Stimulated activated CD8-positive, alpha-beta memory T cell treated with anti-CD3 and anti-CD28 coated beads, Interleukin-15, amount 100 ng/mL, for 1 hour (primary cell): ENCODE measurements around the gene CCDC201.

Source experiments
- DNase-seq: peaks from one replicate; pipeline ENCODE4 v3.0.0-alpha.2; 2020; ENCODE audit warnings: low read depth

The CCDC201 gene, protein sequence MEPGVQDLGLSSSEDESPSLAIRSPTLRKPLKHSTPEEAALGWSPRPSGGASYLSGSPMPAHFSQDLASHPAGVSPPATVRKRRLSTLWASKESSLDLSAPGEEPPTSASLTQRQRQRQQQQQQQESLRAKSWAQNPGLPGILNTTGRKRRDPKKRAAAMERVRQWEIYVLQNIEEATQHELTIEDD

DNA sequence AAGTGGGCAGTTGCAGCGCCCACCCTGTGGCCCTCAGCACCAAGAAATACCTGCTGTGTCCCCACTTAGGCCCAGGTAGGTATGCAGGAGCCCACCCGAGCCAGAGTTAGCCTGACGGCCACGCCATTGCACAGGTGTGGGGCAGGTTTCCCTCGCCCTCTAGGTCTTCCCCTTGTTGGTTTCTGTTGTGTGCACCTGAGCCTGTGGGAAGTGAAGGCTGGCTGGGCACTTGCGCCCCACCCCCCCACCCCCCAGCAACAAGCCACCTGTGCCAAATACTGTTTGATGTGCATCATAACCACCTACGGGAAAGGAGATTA, at the start of gene CCDC201:
Gene CCDC201, minus strand, starts transcription at position 48 of the 320 bp plus-strand sequence. CDS start 75 bp downstream, outside the sequence.
- DNase-seq = no peak

DNA sequence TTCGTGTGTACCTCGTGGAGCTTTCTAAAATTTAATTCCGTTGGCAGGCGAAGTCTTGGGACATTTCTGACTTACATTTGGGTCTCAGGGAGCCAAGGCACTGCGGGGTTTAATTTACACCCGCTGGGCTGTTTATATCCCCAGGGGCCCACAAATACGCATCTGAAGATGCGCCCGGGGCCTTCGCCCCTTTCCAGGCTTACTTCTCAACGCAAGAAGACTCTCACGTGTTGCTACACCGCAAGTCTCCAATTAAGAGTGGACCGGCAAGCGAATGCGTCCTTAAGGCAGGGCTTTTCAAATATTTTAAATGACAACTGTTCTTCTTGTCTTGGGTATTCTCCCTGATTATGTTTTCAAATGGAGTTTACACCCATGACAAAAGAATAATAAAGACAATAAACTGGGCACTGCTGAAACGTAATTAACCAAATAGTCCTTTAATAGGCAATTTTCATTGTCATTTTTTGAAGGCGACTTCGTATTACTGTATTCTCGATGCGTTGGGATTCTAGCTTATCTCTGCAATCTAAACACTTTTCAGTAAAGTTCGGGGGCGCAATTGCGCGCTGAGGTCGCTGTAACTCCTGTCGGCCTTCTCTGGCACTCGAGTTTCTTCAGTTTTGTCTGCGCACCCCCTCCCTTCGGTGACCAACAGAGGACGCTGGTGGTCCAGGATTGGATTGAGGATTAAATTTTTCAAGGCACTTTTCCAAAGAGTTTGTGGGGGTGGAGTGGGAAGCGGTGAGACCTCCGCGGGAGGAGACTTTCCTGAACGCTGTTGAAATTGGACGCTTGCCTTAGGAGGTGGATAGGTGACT, 49.0 kb upstream of the CCDC201 start:
- DNase-seq = no peak

DNA sequence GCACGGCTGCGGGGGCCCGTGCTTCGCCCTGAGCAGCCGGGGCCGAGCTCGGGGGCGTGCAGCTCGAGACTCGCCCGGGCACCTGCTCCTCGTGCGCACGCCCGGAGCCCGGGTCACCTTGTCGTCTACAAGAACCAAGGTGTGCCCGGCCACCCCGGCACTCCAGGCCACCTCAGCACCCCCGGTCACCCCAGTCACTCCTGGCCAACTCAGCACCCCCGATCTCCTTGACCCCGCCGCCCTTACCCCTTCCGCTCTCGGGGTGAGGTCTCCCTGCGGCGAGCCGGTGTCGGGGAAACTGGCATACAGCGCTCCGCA, 48.5 kb upstream of the CCDC201 start:
- DNase-seq = no peak

DNA sequence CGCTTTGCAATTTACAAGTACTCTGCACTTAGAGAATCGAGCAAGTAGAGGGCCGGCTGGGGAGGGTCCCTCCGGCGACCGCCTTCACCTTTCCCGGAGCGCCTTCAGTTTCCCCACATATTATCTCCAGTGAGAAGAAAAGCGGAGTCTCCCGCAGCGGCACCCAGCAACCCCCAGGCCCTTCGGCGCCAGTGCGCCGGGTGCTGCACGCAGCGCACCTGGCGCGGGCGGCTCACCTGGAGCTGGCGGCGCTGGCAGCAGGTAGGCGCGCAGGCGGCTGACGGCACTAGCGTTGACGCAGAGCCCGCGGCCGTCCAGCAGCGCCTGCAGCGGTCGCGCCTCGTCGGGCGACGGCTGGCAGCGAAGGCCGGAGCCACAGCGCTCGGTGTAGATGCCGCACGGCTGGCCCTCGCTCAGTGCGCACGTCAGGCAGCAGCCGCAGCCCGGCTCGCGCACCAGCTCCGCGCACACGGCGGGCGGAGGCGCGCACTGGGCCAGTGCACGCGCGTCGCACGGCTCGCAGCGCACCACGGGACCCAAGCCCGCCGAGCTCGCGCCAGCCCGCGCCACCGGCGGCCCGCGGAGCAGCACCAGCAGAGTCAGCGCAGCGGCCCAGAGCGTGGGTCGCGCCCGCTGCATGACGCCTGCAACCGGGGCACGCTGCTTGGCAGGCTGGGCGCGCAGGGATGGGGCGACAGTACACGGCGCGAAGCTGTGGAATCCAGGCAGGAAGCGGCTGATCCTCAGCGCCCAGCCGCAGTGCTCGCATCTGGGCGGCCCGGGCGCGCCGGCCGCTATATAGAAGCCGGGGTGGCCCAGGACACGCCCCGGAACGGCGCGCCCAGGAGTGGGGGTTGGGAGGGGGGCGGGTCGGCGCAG, 47.9 kb upstream of the CCDC201 start, which contains the start of gene IGFBP3:
Gene IGFBP3, minus strand, starts transcription at position 771 of the 879 bp plus-strand sequence. Its CDS starts 132 bp downstream, at position 639.
- DNase-seq = no peak

DNA sequence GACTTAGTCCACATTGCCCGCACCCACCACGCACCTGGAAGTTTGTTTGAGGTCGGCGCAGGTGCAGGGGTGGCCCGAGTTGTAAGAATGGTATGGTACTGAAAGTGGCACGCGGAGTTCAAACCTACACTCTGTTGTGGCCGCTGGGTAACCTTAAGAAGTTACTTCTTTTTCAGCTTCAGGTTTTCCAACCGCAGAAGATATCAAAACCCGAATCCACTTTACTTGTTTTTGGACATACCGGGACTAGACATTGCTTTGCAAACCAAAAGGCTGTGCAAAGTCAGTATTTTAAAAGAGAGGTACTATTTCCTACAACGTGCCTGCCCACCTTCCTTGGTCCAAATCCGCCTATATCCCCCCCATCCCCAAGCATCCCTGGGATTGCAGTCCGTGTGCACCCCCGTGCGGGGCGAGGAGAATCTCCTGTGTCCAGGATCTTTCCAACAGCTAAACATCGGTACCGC, 47.1 kb upstream of the CCDC201 start:
- DNase-seq = no peak

DNA sequence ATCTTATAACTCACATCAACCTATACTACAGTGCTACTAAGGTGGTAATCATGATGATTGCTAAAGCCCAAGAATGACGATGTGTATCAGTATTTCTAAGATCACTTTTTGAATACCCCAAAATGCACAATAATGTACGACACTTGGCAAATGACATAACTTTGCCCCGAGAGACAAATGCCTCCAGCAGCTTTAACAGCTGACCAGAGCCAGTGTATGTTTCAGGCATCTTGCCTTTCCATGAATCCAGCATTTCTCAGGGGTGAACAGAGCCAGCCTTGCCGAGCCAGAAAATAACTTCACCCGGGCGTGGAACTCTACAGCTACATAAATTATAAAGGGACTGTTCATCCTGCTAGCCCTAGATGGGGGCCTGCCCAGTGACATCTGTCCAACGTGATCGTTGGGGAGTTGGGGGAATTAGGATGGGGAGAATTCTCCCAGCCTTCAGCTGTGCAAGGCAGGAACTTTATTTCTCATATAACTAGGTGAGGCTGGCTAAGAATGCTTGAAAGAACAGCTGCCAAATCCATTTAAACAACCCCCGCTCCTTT, 46.4 kb upstream of the CCDC201 start:
- no peak for DNase-seq

DNA sequence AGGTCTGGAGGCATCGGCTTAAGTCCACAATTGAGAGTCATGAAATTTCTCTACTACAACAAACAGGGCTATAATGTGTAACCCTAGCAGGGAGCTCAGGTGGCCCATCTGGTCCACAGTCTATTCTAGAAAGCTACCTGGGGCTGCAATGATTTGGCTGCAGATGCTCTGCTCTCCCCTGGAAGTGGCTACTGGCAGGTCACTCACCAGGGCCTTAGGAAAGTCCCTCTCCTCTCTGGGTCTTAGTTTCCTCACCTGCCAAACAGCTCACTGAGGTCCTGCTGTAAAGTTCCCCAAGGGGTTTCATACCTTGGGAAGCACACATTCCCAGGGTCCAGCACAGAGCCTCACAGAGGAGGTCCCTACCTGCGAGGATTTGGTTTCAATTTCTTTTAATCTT, 45.7 kb upstream of the CCDC201 start:
- no peak for DNase-seq

DNA sequence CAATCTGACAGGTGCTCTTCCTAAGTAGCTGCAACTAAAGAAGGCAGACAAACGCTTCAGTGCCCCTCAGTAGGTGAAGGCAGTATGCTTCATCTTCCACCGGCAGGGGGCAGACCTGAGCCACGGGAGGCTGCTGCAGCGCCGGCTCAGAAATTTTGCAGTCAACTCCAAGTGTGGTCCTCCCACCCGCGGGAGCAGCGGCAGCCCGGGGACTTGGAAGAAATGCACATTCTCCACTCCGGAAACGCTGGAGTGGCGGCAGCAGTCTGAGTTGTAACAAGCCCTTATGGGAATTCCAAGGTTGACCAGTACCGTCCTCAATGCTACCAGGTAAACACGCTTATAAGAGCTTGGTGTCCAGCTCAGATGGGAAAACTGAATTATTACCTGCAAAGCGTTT, 44.8 kb upstream of the CCDC201 start:
- DNase-seq = peak; percentile 53

DNA sequence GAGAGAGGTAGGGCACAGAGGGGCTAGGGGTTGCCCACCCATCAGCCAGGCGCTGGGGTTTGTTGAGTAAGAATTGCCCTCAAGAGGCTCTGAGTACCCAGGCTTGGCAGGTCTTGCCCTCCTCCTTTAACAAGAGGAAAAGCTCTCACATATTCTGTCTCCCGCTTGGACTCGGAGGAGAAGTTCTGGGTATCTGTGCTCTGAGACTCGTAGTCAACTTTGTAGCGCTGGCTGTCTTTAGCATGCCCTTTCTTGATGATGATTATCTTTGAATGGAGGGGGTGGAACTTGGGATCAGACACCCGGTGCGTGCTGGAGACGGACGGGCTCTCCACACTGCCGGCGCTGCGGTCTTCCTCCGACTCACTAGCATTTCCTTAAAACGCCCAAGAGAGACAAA, 44.2 kb upstream of the CCDC201 start:
- DNase-seq = no peak

DNA sequence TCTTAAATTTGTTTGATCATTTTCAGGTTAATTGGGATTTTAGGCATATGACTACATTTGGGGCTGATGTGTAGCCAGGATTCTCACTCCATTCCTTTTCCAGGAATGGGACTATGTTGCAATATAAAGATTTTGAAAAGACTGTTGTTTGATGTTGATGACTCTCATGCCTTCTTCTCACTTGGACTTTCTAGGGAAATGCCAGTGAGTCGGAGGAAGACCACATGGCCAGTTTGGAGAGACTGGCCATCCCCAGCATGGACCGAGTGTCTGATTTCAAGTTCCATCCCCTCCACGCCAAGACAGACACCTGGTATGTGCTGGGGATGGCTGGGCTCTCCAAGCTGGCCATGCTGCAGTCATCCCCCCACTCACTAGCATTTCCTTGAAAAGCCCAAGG, 42.7 kb upstream of the CCDC201 start:
- DNase-seq = no peak

DNA sequence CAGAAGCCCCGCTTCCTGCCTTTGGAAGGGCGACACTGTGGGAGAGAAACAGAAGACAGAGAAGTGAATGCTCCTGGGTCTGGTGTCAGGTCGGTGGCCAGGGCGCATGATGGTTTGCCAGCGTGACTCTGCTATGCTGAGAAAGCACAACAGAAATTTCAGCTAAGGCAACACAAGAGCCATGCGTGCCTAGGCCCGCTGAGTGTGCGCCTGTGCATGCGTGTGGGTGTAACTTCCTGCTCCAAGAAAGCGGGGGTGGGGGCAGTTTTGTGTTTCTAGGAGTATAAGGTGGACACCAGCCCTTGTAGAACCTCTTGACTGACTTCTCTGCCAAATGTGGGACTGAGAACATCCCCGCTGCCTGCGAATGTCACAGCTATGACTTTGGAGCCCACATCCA, 42.0 kb upstream of the CCDC201 start:
- no peak for DNase-seq

DNA sequence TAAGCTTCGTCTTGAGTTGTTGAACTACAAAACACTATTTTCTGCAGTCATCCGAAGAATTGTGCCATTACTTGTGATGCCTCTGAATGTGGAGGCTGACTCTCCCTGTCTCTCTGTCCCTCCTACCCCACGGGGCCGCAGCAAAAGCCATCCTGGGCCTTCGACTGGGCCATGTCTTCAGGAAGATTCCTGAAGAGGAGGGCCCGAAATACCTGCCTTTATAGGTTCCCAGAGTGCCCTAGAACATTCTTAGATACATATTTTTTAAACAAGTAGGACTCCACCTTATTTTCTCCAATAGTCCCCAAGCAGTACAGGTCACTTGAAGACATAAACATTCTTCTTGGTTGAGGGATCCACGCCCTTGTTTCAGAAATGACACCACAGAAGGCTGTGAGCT, 40.1 kb upstream of the CCDC201 start:
- no peak for DNase-seq

DNA sequence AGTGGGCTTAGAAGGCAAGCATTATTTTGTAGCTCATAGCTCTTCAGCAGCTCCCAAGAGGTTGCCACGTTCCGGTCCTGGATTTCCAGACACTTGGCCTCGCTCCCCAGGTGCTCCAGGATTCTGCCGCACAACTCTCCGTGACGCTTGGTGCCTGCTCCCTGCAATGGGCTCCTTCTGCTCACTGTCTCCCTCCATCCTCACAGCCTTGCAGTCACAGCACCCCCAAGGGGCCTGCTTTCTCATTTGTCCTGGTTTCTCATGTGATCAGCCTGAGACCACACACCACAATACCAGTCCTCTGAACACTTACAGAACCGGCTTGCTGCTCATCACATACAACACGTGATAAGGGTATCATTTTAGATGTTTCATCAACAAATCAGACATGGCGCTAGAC, 38.4 kb upstream of the CCDC201 start:
- no peak for DNase-seq

DNA sequence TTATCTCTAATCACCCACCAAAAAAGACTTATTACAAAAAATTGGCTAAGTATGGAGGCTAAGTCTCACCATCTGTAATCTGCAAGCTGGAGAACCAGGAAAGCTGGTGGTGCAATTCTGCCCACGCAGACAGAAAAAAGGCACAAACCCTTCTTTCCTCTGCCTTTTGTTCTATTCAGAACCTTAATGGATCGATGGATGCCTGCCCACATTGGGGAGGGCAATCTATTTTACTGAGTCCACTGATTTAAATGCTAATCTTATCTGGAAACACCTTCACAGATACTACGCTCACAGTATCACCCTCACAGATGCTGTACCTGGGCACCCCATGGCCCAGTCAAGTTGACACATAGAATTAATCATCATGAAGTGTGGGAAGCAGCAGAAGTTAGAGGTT, 38.0 kb upstream of the CCDC201 start:
- no peak for DNase-seq

DNA sequence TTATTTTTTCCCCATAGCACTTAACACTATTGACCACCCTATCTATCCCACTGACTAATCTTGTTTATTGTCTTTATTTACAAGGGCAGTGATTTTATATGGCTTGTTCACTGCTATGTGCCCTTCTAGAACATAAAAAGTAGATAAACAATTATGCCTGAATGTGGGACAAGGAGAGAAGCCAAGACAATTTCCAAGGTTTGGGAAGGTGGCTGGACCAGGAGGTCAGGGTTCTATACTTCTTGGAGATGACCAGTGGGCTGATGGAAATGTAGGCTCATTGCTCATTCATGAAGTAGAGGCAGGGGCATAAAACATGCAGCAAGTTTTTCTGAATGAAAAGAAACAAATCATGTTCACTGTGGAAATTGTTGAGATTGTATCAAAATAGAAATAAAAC, 36.7 kb upstream of the CCDC201 start:
- no peak for DNase-seq

DNA sequence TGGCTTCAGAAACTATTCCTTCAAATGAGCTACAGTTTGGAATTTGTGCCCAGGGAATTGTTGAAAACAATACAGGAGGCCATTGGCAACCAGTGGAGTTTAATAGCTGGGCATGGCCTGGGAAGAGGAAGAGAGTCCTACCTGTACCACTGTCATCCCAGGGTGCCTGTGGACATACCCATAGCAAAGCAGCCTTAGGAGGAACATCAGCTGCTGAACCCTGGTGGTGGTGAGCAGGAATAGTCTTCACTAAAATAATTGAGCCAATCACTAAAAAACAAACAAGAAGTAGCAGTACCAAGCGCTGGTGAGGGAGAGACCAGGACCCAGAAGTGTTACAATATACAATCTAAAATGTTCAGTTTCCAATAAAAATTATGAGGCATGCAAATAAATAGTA, 29.9 kb upstream of the CCDC201 start:
- DNase-seq = no peak

DNA sequence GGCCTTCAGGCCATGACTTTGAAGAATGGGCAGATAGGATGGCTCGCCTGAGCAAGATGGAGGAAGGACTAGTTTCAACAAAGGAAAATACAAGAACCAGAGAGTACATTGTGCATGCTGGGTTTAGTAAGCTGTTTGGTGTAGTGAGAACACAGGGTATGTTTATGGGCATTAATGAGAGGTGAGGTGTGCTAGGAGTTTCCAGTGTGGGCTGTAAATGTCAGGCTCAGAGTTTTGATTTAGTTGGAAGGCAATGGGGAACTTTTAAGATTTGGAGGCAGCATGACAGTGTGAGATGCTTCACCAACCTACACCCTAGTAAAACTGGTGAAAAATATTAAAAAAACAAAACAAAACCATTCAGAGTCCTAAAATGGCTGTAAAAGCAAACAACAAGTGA, 28.7 kb upstream of the CCDC201 start:
- no peak for DNase-seq

DNA sequence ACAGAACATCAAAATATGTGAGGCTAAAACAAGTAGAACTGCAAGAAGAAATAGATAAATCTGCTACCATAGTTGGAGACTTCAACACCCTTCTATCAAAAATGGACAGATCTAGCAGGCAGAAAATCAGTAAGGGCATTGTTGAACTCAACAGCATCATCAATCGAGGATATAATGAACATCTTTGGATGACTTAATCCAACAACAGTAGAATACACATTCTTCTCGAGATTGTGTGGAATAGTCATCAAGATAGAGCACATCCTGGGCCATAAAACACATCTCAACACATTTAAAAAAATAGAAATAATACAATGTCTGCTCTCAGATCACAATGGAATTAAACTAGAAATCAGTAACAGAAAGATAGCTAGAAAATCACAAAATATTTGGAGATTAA, 25.3 kb upstream of the CCDC201 start:
- DNase-seq = no peak

DNA sequence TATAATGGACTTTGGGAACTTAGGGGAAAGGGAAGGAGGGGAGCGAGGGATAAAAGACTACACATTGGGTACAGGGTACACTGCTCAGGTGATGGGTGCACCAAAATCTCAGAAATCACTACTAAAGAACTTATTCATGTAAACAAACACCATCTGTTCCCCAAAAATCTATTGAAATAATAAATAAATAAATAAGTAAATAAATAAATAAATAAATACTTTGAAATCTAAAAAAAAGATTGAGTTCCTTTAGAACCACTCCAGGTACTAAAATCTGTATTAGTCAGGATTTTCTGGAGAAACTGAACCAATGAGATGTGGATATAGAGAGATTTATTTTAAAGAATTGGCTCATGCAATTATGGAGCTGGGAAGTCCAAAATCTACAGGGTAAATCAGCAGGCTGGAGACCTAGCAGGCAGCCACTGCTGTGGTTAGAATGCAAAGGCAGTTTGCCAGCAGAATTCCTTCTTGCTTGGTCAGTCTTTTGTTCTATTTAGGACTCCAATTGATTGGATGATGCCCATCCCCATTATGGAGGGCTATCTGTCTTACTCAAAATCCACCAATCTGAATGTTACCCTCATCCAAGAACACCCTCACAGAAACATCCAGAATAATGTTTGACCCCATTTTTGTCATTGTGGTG, 24.3 kb upstream of the CCDC201 start:
- no peak for DNase-seq

DNA sequence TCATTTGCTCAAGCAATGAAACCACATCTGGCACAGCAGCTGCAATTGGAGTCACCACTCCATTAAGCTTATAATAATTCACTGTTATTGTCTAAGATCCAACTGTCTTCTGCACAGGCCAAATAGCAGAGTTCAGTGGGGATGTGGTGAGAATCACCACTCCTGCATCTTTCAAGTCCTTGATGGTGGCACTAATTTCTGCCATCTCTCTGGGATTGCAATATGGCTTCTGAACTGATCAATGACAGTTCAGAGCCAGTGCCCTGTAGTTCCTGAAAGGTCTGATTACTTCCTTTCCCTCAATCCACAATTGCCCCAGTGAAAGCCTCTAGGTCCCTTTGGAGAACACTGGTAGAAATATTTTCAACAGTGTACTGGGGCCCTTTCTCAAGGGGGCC, 21.8 kb upstream of the CCDC201 start:
- DNase-seq = no peak

DNA sequence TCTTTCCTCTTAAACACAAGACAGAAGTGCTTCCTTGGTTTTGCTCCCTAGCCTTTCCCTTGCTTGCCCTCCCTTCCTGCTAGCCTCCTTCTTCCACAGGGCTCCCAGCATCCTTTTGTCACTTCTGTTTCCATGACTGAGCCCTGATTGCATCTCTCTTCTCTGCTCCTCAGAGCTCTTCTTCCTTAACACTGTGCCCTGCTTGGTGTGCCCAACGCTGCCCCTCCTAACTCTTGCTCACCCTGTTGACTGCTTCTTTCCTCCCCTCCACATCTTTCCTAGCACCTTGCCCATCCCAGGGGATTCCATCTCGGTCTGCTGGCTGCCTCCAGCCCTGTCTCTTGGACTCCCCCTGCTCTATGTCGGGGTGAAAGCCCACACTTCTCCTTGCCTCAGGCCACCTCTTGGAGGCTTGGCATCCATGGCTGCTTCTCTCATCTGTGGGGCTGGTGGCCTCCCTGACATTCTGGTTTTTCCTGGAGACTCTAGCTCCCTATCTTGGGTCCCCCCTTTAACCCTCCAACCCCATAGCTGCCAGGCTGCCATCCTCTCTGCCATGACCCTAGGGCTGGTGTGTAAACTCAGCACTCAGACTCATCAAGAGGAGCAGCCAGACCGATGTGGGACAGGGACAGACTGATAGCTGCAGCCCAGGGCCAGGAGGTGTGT, 21.2 kb upstream of the CCDC201 start:
- DNase-seq = no peak
